Liver (tissue), 9 donors: ENCODE results near the gene TCHHL1. TPM values are rescaled to one million over a fixed set of nuclear protein-coding genes. Genes with fewer than 3 reads are reported as not detected.

ENCODE experiments used
- DNase-seq: peaks from one replicate; pipeline ENCODE4 v3.0.0-alpha.2; 2017; ENCODE audit warnings: low spot score
- H3K27ac ChIP-seq, 2 donors: one replicate each; pipeline ENCODE4 v1.7.0; 2013; ENCODE audit warnings: inconsistent platforms in 2 of 2, low read length in 2 of 2, control low read depth in 1 of 2, low read depth in 1 of 2, mild to moderate bottlenecking in 1 of 2
- H3K27me3 ChIP-seq, 4 donors: one replicate each; pipeline versions ENCODE4 v1.6.1 to v1.7.0; 2013; ENCODE audit warnings: low read length in 3 of 4, inconsistent platforms in 1 of 4, mild to moderate bottlenecking in 1 of 4, moderate library complexity in 1 of 4; ENCODE audit not compliant: control insufficient read depth in 4 of 4, insufficient read depth in 4 of 4
- H3K36me3 ChIP-seq, 4 donors: one replicate each; pipeline versions ENCODE4 v1.6.1 to v1.7.0; 2013; ENCODE audit warnings: low read length in 3 of 4, mild to moderate bottlenecking in 3 of 4, low read depth in 1 of 4, moderate library complexity in 1 of 4; ENCODE audit not compliant: control insufficient read depth in 4 of 4, insufficient read depth in 3 of 4
- H3K4me1 ChIP-seq, 4 donors: one replicate each; pipeline versions ENCODE4 v1.6.1 to v1.7.0; 2013; ENCODE audit warnings: low read length in 3 of 4, mild to moderate bottlenecking in 3 of 4, moderate library complexity in 1 of 4; ENCODE audit not compliant: control insufficient read depth in 4 of 4, insufficient read depth in 4 of 4
- H3K4me3 ChIP-seq, 3 donors: one replicate each; pipeline versions ENCODE4 v1.6.1 to v1.7.0; 2013; ENCODE audit warnings: low read length in 3 of 3, control low read depth in 1 of 3, low read depth in 1 of 3, mild to moderate bottlenecking in 1 of 3
- H3K9ac ChIP-seq, 2 donors: one replicate each; pipeline ENCODE4 v1.7.0; 2013; ENCODE audit warnings: low read length in 2 of 2, mild to moderate bottlenecking in 2 of 2, moderate library complexity in 2 of 2, control low read depth in 1 of 2, low read depth in 1 of 2
- H3K9me3 ChIP-seq, 4 donors: one replicate each; pipeline versions ENCODE4 v1.6.1 to v1.7.0; 2013; ENCODE audit warnings: low read length in 3 of 4; ENCODE audit not compliant: control insufficient read depth in 4 of 4
- EGR1 ChIP-seq, 2 donors: IDR thresholded peaks; 2 replicates each; pipeline ENCODE4 v1.6.1; 2016 to 2018; ENCODE audit warnings: antibody characterized with exemption in 2 of 2, low read depth in 2 of 2
- FOXA1 ChIP-seq: IDR thresholded peaks from 2 replicates; pipeline ENCODE4 v1.6.1; 2016; ENCODE audit warnings: antibody characterized with exemption
- FOXA2 ChIP-seq: IDR thresholded peaks from 2 replicates; pipeline ENCODE4 v1.6.1; 2016; ENCODE audit warnings: antibody characterized with exemption
- HNF4A ChIP-seq, 2 donors: conservative IDR thresholded peaks; 2 replicates each; pipeline ENCODE4 v1.6.1; 2016; ENCODE audit warnings: antibody characterized with exemption in 2 of 2, mild to moderate bottlenecking in 2 of 2
- HNF4G ChIP-seq: IDR thresholded peaks from 2 replicates; pipeline ENCODE4 v1.6.1; 2016; ENCODE audit warnings: antibody characterized with exemption
- JUND ChIP-seq, 2 donors: IDR thresholded peaks; 2 replicates each; pipeline ENCODE4 v1.6.1; 2016; ENCODE audit warnings: antibody characterized with exemption in 2 of 2
- NR2F2 ChIP-seq: IDR thresholded peaks from 2 replicates; pipeline ENCODE4 v1.6.1; 2016; ENCODE audit warnings: antibody characterized with exemption
- RAD21 ChIP-seq, 2 donors: IDR thresholded peaks; 2 replicates each; pipeline ENCODE4 v1.6.1; 2016; ENCODE audit warnings: antibody characterized with exemption in 2 of 2, mild to moderate bottlenecking in 2 of 2
- RXRA ChIP-seq, 2 donors: IDR thresholded peaks; 2 replicates each; pipeline ENCODE4 v1.6.1; 2017 to 2018; ENCODE audit warnings: antibody characterized with exemption in 2 of 2, mild to moderate bottlenecking in 1 of 2
- SP1 ChIP-seq: IDR thresholded peaks from 2 replicates; pipeline ENCODE4 v1.6.1; 2018; ENCODE audit warnings: antibody characterized with exemption, mild to moderate bottlenecking
- TAF1 ChIP-seq: conservative IDR thresholded peaks from 2 replicates; pipeline ENCODE4 v1.6.1; 2016; ENCODE audit warnings: antibody characterized with exemption, mild to moderate bottlenecking
- YY1 ChIP-seq: IDR thresholded peaks from 2 replicates; pipeline ENCODE4 v1.6.1; 2016; ENCODE audit warnings: antibody characterized with exemption, mild to moderate bottlenecking
- whole genome bisulfite sequencing: extraction: QIAGEN DNeasy Blood & Tissue Kit; methylation state at CpG from one replicate; pipeline ENCODE4 v1.1.7; 2013; 5-methylcytosine and 5-hydroxymethylcytosine counted together
- polyA plus RNA-seq, 2 donors: library from polyadenylated mRNA; stranded (reverse) in 1 of 2; unstranded in 1 of 2; fragments of 200-250 nt in 1 of 2; fragments of >200 nt in 1 of 2; fragmentation: Nextera tagmentation in 1 of 2; extraction: Ambion mirVana in 1 of 2; gene quantifications; one replicate each; pipeline versions ENCODE4 v1.2.1 to v1.2.3, GENCODE V29; 2013 to 2015
- total RNA-seq, 2 donors: library from RNA; depleted of rRNA; stranded (reverse); fragments of >200 nt; gene quantifications; one replicate each; pipeline ENCODE4 v1.2.3, GENCODE V29; 2014
- TF ChIP-seq, protein P1 (sequence below): fragments of 150-350 bp; IDR thresholded peaks from 2 replicates; pipeline ENCODE4 v1.5.1; 2017; ENCODE audit warnings: improper control_type of control experiment, low read depth, low read length; ENCODE audit not compliant: missing input control
- TF ChIP-seq, protein P2 (sequence below): IDR thresholded peaks from 2 replicates; pipeline ENCODE4 v1.6.1; 2016; ENCODE audit warnings: antibody characterized with exemption
- TF ChIP-seq, protein P3 (sequence below): IDR thresholded peaks from 2 replicates; pipeline ENCODE4 v1.6.1; 2016; ENCODE audit warnings: antibody characterized with exemption, mild to moderate bottlenecking
- TF ChIP-seq, protein P4 (sequence below): IDR thresholded peaks from 2 replicates; pipeline ENCODE4 v1.6.1; 2016; ENCODE audit warnings: antibody characterized with exemption
- donor health status: healthy.
- donor health status: healthy.
- donor health status: healthy.
- donor health status: healthy.
- donor health status: healthy.

The TCHHL1 gene
- total and polyA plus RNA-seq, 4 donors: not detected

DNA sequence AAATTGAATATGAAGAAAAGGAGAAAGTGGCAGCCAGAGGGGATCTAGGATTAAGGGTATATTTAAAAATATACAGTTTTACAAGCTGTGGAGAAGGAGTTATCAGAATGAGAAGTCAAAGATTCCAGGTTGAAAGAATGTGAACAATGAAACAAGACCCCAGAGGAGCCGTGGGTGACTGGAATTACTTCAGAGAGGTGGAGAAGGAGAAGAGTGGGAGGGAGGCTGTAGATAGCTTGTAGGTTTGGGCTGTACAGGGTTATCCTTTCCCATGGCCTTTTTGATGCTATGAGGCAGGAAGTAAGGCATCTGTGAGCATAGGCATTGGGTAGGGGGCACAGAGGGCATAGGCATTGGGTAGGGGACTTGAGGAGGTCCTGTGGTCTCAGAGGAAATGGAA, 46.8 kb downstream of the TCHHL1 start (continued):
- TF ChIP-seq, protein P1, sequence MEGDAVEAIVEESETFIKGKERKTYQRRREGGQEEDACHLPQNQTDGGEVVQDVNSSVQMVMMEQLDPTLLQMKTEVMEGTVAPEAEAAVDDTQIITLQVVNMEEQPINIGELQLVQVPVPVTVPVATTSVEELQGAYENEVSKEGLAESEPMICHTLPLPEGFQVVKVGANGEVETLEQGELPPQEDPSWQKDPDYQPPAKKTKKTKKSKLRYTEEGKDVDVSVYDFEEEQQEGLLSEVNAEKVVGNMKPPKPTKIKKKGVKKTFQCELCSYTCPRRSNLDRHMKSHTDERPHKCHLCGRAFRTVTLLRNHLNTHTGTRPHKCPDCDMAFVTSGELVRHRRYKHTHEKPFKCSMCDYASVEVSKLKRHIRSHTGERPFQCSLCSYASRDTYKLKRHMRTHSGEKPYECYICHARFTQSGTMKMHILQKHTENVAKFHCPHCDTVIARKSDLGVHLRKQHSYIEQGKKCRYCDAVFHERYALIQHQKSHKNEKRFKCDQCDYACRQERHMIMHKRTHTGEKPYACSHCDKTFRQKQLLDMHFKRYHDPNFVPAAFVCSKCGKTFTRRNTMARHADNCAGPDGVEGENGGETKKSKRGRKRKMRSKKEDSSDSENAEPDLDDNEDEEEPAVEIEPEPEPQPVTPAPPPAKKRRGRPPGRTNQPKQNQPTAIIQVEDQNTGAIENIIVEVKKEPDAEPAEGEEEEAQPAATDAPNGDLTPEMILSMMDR: no peak
- TF ChIP-seq RAD21 (IDR thresholded peaks at IDR 0.05) (no peak), SP1 (no peak), FOXA1 (no peak), YY1 (no peak), TAF1 (no peak)

DNA sequence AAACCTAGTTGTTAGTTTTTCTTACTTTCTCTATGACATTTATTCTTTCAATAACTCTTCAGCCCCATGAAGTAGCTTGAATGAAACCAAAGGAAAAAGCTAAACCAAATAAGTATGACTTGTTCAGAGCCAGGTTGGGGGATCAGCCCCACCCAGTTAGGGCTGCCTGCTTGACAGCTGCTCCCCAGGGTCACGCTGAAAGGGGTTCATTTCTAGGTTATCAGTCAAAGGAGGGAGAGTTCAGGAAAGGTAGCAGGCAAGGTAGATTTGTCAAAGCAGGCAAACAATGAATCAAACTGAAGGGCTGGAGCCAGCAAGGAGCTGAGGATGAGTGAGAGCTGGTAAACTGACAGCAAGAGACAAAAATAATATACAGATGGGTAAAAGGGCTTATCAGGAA, 49.0 kb downstream of the TCHHL1 start:
- no peaks in the 10 kb centered on the region for H3K36me3 ChIP-seq
- WGBS: 53% methylated on average over 1 of the region's 1 CpG
- TF ChIP-seq, protein P2, sequence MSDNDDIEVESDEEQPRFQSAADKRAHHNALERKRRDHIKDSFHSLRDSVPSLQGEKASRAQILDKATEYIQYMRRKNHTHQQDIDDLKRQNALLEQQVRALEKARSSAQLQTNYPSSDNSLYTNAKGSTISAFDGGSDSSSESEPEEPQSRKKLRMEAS: no peak
- TF ChIP-seq FOXA2 (no peak), HNF4A (conservative IDR thresholded peaks at IDR 0.05) (no peak), HNF4G (no peak)
- TF ChIP-seq, protein P3, sequence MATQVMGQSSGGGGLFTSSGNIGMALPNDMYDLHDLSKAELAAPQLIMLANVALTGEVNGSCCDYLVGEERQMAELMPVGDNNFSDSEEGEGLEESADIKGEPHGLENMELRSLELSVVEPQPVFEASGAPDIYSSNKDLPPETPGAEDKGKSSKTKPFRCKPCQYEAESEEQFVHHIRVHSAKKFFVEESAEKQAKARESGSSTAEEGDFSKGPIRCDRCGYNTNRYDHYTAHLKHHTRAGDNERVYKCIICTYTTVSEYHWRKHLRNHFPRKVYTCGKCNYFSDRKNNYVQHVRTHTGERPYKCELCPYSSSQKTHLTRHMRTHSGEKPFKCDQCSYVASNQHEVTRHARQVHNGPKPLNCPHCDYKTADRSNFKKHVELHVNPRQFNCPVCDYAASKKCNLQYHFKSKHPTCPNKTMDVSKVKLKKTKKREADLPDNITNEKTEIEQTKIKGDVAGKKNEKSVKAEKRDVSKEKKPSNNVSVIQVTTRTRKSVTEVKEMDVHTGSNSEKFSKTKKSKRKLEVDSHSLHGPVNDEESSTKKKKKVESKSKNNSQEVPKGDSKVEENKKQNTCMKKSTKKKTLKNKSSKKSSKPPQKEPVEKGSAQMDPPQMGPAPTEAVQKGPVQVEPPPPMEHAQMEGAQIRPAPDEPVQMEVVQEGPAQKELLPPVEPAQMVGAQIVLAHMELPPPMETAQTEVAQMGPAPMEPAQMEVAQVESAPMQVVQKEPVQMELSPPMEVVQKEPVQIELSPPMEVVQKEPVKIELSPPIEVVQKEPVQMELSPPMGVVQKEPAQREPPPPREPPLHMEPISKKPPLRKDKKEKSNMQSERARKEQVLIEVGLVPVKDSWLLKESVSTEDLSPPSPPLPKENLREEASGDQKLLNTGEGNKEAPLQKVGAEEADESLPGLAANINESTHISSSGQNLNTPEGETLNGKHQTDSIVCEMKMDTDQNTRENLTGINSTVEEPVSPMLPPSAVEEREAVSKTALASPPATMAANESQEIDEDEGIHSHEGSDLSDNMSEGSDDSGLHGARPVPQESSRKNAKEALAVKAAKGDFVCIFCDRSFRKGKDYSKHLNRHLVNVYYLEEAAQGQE: no peak
- peaks cover 3 to 8% (median 6%) of the 10 kb centered on the region in 4 donors for H3K4me1 ChIP-seq
- no peaks in the 10 kb centered on the region for H3K9me3 ChIP-seq
- peaks cover 0 to 3% (median under 1%) of the 10 kb centered on the region in 4 donors for H3K27me3 ChIP-seq
- no peak for DNase-seq
- no peak overlapping the region for H3K27ac ChIP-seq
- no peak overlapping the region for H3K9ac ChIP-seq
- H3K4me3 ChIP-seq: no peak overlapping the region

DNA sequence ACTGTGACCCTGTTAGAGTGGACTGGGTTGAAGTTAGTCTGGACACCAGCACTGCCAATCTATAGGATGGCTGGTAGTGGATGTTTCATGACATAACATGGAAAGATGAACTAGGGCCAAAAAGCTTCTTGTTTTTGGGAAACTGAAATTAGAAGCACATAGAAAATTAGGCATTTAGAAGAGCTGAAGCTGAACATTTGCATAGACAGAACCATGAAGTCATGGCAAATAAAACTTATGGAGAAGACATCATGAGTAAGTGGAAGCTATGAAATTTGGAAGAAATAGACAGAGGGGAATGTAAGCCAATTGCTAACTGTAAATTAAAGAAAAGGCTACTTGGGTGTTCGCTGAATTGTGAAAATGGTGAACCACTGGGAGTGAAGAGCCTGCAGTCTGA, 49.4 kb downstream of the TCHHL1 start:
- peaks cover 0 to 3% (median under 1%) of the 10 kb centered on the region in 4 donors for H3K27me3 ChIP-seq
- H3K4me3 ChIP-seq: no peak overlapping the region
- no peak overlapping the region for H3K27ac ChIP-seq
- H3K9ac ChIP-seq: no peak overlapping the region
- H3K4me1 ChIP-seq: peaks cover 3 to 10% (median 6%) of the 10 kb centered on the region in 4 donors
- H3K9me3 ChIP-seq: no peaks in the 10 kb centered on the region
- WGBS: 93% methylated on average over 1 of the region's 1 CpG
- no peaks in the 10 kb centered on the region for H3K36me3 ChIP-seq
- DNase-seq: no peak
- no peak for TF ChIP-seq FOXA1
- TF ChIP-seq, protein P2: no peak
- TF ChIP-seq, protein P3: no peak
- TF ChIP-seq, protein P4, sequence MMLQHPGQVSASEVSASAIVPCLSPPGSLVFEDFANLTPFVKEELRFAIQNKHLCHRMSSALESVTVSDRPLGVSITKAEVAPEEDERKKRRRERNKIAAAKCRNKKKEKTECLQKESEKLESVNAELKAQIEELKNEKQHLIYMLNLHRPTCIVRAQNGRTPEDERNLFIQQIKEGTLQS: no peak
- TF ChIP-seq TAF1: no peak
- TF ChIP-seq, protein P1: no peak
- TF ChIP-seq NR2F2: no peak
- no peak for TF ChIP-seq FOXA2
- TF ChIP-seq YY1: no peak
- no peak for TF ChIP-seq EGR1 (IDR thresholded peaks at IDR 0.05; ENCODE audit: low read depth in 2 of 2)
- TF ChIP-seq RAD21 (IDR thresholded peaks at IDR 0.05): no peak
- TF ChIP-seq JUND (IDR thresholded peaks at IDR 0.05): no peak
- no peak for TF ChIP-seq RXRA (IDR thresholded peaks at IDR 0.05)
- TF ChIP-seq HNF4A (conservative IDR thresholded peaks at IDR 0.05): no peak
